Measurements from ENCODE around the gene HS3ST2.

GRCh38 chr16:22848451-22848850 lies 34.5 kb downstream of the HS3ST2 start:
- TF ChIP-seq EZH2phosphoT487 (conservative IDR thresholded peaks at IDR 0.05; ENCODE audit: low read length) (no peak), CTCF (IDR thresholded peaks at IDR 0.05; ENCODE audit: insufficient read depth, low read length, poor library complexity, severe bottlenecking) (no peak)
